DMS153 treated with DMSO at 0.1 percent for 48 hours (cell line): ENCODE measurements around the gene SLC4A4.

Source experiments
- DNase-seq: peaks from one replicate; lab custom pipeline; 2025; ENCODE audit not compliant: unreplicated experiment; lab: John Stamatoyannopoulos, UW

SLC4A4 gene

GRCh38 chr4:71533121-71533520 lies 194.3 kb downstream of the SLC4A4 start:
- DNase-seq: no peak

GRCh38 chr4:71537551-71538065 lies 198.8 kb downstream of the SLC4A4 start:
- no peak for DNase-seq

GRCh38 chr4:71538528-71538927 lies 199.7 kb downstream of the SLC4A4 start:
- no peak for DNase-seq

GRCh38 chr4:71540749-71541269 lies 202.0 kb downstream of the SLC4A4 start:
- DNase-seq: no peak

GRCh38 chr4:71541541-71541940 lies 202.7 kb downstream of the SLC4A4 start:
- DNase-seq: no peak

- no peak for DNase-seq
Measured at GRCh38 chr4:71545168-71545567, 206.3 kb downstream of the SLC4A4 start.

GRCh38 chr4:71549516-71550160 lies 210.8 kb downstream of the SLC4A4 start:
- no peak for DNase-seq

GRCh38 chr4:71550220-71551165 lies 211.7 kb downstream of the SLC4A4 start:
- DNase-seq: no peak

- DNase-seq: peak; percentile 21
Measured at GRCh38 chr4:71553605-71554004, 214.8 kb downstream of the SLC4A4 start.

- DNase-seq: no peak
Measured at GRCh38 chr4:71554025-71554424, 215.2 kb downstream of the SLC4A4 start.

GRCh38 chr4:71558248-71558647 lies 219.4 kb downstream of the SLC4A4 start:
- DNase-seq: no peak

- no peak for DNase-seq
Measured at GRCh38 chr4:71559957-71560571, 221.2 kb downstream of the SLC4A4 start.

- DNase-seq: no peak
Measured at GRCh38 chr4:71564775-71565174, 226.0 kb downstream of the SLC4A4 start.

GRCh38 chr4:71566856-71567255 lies 228.0 kb downstream of the SLC4A4 start:
- no peak for DNase-seq

- no peak for DNase-seq
Measured at GRCh38 chr4:71568131-71568530, 229.3 kb downstream of the SLC4A4 start.

- DNase-seq: no peak
Measured at GRCh38 chr4:71570492-71570891, 231.7 kb downstream of the SLC4A4 start.

- DNase-seq: no peak
Measured at GRCh38 chr4:71571346-71571745, 232.5 kb downstream of the SLC4A4 start.

- DNase-seq: no peak
Measured at GRCh38 chr4:71583971-71584370, 245.2 kb downstream of the SLC4A4 start.

GRCh38 chr4:71584585-71584984 lies 245.8 kb downstream of the SLC4A4 start:
- DNase-seq: no peak

GRCh38 chr4:71586087-71586763 lies 247.4 kb downstream of the SLC4A4 start:
- DNase-seq: peak; percentile 59

GRCh38 chr4:71587995-71588394 lies 249.2 kb downstream of the SLC4A4 start:
- DNase-seq: no peak
